ENCODE data around the gene SMG6.

- TF ChIP-seq CTCF (IDR thresholded peaks at IDR 0.05; ENCODE audit: low read length): no peak
- no peak for TF ChIP-seq EZH2 (IDR thresholded peaks at IDR 0.05; ENCODE audit: borderline replicate concordance, low read length)
Observed at GRCh38 chr17:2180768-2181167, 122.8 kb downstream of the SMG6 start.

Data from OCI-LY1 (cell line).